ENCODE measurements around the gene MAP2K1.
A peak's percentile ranks its signal among the peaks of the same experiment; 100 is the strongest.

DNA sequence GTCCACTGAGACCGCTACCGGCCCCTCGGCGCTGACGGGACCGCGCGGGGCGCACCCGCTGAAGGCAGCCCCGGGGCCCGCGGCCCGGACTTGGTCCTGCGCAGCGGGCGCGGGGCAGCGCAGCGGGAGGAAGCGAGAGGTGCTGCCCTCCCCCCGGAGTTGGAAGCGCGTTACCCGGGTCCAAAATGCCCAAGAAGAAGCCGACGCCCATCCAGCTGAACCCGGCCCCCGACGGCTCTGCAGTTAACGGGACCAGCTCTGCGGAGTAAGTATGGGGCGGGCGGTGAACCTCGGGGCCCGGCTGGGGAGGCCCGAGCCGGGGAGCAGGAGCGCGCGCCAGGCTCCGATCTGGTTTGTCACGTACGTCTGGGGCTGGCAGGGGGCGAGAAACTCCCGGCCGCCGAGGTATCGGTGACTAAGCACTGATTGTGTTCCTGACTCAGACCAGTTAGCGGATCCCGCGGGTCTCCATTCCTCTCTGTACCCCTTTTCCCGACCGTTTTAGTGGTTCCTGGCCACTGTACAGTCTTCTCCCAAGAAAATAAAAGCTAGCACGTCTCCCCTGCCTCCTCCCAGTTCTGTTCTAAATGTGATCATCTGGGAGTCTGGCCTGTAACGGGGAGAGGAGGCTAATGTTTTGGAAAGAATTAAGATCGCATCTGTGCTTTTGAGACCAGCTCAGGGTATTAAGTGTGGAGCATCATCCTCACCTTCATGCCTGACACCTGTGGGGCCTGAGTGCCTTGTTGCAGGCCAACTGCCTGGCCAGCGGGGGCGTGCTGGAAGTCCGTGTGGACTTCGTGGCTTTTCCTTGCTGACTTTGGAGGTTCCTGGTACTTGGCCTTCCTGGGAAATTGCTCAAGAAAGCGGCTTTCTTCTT, 691 bp downstream of the MAP2K1 start:
- TF ChIP-seq CTCF (tag by site-specific recombination; IDR thresholded peaks at IDR 0.05) (0 out of 2 replicates have a peak, but pooled peaks have one; percentile 58), HOXA7 (CRISPR knock-in tag; IDR thresholded peaks at IDR 0.05; ENCODE audit: borderline replicate concordance) (no peak), ZNF248 (tag by site-specific recombination; IDR thresholded peaks at IDR 0.05) (no peak), ZNF677 (tag by site-specific recombination; IDR thresholded peaks at IDR 0.05) (no peak), ZNF843 (tag by site-specific recombination; IDR thresholded peaks at IDR 0.05) (0 out of 2 replicates have a peak, but pooled peaks have one; percentile 12), ZBTB21 (tag by site-specific recombination; IDR thresholded peaks at IDR 0.05) (0 out of 2 replicates have a peak, but pooled peaks have one; percentile 30), ZNF138 (tag by site-specific recombination; IDR thresholded peaks at IDR 0.05; ENCODE audit: borderline replicate concordance) (no peak), ZNF548 (tag by site-specific recombination; IDR thresholded peaks at IDR 0.05) (no peak)
- TF ChIP-seq, protein P1, sequence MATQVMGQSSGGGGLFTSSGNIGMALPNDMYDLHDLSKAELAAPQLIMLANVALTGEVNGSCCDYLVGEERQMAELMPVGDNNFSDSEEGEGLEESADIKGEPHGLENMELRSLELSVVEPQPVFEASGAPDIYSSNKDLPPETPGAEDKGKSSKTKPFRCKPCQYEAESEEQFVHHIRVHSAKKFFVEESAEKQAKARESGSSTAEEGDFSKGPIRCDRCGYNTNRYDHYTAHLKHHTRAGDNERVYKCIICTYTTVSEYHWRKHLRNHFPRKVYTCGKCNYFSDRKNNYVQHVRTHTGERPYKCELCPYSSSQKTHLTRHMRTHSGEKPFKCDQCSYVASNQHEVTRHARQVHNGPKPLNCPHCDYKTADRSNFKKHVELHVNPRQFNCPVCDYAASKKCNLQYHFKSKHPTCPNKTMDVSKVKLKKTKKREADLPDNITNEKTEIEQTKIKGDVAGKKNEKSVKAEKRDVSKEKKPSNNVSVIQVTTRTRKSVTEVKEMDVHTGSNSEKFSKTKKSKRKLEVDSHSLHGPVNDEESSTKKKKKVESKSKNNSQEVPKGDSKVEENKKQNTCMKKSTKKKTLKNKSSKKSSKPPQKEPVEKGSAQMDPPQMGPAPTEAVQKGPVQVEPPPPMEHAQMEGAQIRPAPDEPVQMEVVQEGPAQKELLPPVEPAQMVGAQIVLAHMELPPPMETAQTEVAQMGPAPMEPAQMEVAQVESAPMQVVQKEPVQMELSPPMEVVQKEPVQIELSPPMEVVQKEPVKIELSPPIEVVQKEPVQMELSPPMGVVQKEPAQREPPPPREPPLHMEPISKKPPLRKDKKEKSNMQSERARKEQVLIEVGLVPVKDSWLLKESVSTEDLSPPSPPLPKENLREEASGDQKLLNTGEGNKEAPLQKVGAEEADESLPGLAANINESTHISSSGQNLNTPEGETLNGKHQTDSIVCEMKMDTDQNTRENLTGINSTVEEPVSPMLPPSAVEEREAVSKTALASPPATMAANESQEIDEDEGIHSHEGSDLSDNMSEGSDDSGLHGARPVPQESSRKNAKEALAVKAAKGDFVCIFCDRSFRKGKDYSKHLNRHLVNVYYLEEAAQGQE (tag by site-specific recombination; IDR thresholded peaks at IDR 0.05), result 0 out of 2 replicates have a peak, but pooled peaks have one; percentile 9
- TF ChIP-seq, protein P2, sequence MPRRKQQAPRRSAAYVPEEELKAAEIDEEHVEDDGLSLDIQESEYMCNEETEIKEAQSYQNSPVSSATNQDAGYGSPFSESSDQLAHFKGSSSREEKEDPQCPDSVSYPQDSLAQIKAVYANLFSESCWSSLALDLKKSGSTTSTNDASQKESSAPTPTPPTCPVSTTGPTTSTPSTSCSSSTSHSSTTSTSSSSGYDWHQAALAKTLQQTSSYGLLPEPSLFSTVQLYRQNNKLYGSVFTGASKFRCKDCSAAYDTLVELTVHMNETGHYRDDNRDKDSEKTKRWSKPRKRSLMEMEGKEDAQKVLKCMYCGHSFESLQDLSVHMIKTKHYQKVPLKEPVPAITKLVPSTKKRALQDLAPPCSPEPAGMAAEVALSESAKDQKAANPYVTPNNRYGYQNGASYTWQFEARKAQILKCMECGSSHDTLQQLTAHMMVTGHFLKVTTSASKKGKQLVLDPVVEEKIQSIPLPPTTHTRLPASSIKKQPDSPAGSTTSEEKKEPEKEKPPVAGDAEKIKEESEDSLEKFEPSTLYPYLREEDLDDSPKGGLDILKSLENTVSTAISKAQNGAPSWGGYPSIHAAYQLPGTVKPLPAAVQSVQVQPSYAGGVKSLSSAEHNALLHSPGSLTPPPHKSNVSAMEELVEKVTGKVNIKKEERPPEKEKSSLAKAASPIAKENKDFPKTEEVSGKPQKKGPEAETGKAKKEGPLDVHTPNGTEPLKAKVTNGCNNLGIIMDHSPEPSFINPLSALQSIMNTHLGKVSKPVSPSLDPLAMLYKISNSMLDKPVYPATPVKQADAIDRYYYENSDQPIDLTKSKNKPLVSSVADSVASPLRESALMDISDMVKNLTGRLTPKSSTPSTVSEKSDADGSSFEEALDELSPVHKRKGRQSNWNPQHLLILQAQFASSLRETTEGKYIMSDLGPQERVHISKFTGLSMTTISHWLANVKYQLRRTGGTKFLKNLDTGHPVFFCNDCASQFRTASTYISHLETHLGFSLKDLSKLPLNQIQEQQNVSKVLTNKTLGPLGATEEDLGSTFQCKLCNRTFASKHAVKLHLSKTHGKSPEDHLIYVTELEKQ (tag by site-specific recombination; IDR thresholded peaks at IDR 0.05; ENCODE audit: borderline replicate concordance), result no peak
